ENCODE results near the gene SIK2.

SIK2 gene

DNA sequence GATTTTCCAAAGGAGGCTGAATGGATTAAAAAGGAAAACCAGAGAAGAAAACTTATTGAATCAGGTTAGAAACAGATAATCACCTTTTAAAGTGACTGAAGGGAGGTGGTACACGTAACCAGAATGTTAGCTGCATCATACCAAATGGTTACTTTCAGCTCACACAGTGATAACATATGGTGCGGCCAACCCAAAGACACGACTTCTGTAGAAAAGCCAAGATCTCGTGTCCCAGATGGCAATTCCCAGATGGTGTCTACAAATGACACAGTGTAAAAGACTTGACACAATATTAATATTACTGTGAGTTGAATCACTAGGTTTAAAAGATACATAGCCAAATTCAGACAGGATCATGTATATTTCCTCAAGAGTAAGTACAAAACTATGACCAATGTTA, 158.8 kb downstream of the SIK2 start:
- POLR2A ChIA-PET (ENCODE audit: low non-redundant PET), result no interaction called here
- DNase-seq (ENCODE audit: low spot score), result no peak
- H3K27ac ChIP-seq, result no peak overlapping the region
- TF ChIP-seq, protein P1, sequence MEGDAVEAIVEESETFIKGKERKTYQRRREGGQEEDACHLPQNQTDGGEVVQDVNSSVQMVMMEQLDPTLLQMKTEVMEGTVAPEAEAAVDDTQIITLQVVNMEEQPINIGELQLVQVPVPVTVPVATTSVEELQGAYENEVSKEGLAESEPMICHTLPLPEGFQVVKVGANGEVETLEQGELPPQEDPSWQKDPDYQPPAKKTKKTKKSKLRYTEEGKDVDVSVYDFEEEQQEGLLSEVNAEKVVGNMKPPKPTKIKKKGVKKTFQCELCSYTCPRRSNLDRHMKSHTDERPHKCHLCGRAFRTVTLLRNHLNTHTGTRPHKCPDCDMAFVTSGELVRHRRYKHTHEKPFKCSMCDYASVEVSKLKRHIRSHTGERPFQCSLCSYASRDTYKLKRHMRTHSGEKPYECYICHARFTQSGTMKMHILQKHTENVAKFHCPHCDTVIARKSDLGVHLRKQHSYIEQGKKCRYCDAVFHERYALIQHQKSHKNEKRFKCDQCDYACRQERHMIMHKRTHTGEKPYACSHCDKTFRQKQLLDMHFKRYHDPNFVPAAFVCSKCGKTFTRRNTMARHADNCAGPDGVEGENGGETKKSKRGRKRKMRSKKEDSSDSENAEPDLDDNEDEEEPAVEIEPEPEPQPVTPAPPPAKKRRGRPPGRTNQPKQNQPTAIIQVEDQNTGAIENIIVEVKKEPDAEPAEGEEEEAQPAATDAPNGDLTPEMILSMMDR (conservative IDR thresholded peaks at IDR 0.05; ENCODE audit: low read depth), result no peak
- CTCF ChIA-PET, result no interaction called here

DNA sequence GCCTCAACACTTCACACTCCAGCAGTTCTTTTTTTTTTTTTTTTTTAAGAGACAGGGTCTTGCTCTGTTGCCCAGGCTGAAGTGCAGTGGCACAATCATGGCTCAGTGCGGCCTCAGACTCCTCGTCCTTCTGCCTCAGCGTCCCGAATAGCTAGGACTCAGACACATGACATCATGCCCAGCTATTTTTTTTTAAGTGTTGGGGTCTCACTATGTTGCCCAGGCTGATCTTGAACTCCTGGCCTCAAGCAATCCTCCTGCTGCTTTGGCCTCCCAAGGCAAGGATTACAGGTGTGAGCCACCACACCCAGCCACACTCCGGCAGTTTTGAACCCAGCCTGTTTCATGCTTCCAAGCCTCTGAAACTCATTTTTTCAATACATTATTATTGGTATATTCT, 160.3 kb downstream of the SIK2 start:
- H3K27ac ChIP-seq, result no peak overlapping the region
- POLR2A ChIA-PET (ENCODE audit: low non-redundant PET), result no interaction called here
- TF ChIP-seq, protein P1 (conservative IDR thresholded peaks at IDR 0.05; ENCODE audit: low read depth), result no peak

DNA sequence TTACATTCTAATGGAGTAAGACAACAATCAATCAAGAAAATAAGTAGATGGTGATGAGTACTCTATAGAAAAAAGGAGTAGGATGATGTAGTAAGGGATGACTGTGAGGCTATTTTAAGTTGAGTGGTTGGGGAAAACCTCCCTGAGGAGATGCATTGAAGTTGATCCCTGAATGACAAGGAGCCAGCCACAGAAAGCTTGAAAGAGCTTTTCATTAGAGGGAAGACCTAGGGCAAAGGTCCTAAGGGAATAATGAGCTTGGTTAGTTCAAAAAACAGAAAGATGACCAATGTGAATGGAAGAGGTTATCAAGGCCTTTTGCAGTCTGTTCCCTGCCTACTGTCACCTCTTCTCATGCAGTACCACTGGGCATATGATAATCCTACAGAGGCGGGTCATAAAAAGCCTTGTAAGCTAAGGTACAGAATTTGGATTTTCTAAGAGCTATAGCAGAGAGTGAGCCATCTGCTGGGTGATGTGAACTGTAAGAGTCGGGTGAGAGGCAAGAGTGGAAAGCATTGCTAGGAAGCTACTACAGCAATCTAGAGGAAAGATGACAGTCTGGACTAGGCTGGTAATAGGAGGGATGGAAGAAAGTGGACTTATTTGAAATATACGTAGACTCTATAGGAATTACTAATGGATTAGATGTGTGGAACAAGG, 160.9 kb downstream of the SIK2 start:
- TF ChIP-seq, protein P1 (conservative IDR thresholded peaks at IDR 0.05; ENCODE audit: low read depth), result no peak
- ChIA-PET CTCF (no interaction called here), POLR2A (ENCODE audit: low non-redundant PET) (no interaction called here)
- no peak overlapping the region for H3K27ac ChIP-seq
- DNase-seq (ENCODE audit: low spot score), result no peak

More for the DNA sequence above, 160.3 kb downstream of the SIK2 start:
- CTCF ChIA-PET, result no interaction called here
- DNase-seq (ENCODE audit: low spot score), result no peak

DNA sequence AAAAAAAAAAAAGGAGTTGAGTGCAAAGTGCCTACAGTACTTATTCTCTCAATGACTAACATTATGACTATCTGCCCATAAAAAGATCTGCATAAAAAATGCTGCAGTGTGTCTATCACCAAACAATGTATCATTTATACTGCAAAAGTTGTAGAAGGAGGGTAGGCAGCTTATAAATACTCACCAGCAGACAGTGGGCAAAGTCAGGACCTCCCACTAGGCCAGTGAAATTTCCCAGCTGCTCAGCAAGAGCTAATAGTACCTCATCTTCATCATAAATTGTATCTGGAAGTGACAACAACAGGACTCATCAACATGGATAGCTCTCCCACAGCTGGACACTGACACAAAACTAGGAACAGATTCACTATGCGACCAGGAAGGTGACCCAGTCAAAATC, 162.4 kb downstream of the SIK2 start:
- TF ChIP-seq, protein P1 (conservative IDR thresholded peaks at IDR 0.05; ENCODE audit: low read depth), result no peak
- no peak overlapping the region for H3K27ac ChIP-seq
- no peak for DNase-seq (ENCODE audit: low spot score)
- ChIA-PET CTCF (interaction anchor here (0.7 to 2.8 kb wide), 3 partner anchors 12 to 66 kb away, joined by 3 to 13 read pairs (median 3); no protein-coding TSS in a partner anchor), POLR2A (ENCODE audit: low non-redundant PET) (no interaction called here)

DNA sequence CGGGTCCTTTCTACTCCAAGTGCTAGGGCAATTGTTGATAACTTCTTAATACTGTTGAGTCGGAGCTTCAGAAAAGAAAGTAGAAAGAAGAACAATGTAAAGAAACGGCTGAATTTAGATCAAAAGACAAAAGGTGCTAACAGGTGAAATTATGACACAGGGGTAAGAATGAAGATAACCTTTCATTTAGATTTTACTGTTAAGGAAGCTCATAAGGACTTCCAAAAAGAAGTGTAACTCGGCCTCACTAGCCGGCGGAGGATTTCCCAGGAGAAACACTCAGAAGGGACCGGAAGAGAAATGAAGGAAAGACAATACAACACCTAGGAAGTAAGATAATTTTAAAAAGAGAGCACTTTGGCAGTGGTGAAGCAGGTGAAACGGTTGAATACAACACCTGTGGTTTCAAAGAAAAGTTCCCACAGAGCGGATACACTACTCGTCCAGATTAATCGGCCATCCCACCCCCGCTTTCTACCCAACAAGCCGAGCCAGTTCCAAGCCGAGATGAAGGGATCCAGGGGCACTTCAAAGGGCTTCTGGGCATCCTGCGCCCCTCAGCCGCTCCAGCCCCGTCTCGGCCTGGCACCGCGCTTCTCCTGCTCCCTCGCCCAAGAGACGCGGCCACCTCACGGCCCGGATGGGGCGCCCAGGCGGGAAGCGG, 163.2 kb downstream of the SIK2 start:
- ChIA-PET CTCF (interaction anchor here (0.7 to 2.8 kb wide), 3 partner anchors 11 to 155 kb away, joined by 3 to 13 read pairs (median 3); no protein-coding TSS in a partner anchor), POLR2A (ENCODE audit: low non-redundant PET) (interaction anchor here (0.5 to 1.1 kb wide), 2 partner anchors 9 to 164 kb away, joined by 3 read pairs; no protein-coding TSS in a partner anchor)
- H3K27ac ChIP-seq, result peak overlapping the region; percentile 88
- TF ChIP-seq, protein P1 (conservative IDR thresholded peaks at IDR 0.05; ENCODE audit: low read depth), result no peak
- peak; percentile 31 for DNase-seq (ENCODE audit: low spot score)

DNA sequence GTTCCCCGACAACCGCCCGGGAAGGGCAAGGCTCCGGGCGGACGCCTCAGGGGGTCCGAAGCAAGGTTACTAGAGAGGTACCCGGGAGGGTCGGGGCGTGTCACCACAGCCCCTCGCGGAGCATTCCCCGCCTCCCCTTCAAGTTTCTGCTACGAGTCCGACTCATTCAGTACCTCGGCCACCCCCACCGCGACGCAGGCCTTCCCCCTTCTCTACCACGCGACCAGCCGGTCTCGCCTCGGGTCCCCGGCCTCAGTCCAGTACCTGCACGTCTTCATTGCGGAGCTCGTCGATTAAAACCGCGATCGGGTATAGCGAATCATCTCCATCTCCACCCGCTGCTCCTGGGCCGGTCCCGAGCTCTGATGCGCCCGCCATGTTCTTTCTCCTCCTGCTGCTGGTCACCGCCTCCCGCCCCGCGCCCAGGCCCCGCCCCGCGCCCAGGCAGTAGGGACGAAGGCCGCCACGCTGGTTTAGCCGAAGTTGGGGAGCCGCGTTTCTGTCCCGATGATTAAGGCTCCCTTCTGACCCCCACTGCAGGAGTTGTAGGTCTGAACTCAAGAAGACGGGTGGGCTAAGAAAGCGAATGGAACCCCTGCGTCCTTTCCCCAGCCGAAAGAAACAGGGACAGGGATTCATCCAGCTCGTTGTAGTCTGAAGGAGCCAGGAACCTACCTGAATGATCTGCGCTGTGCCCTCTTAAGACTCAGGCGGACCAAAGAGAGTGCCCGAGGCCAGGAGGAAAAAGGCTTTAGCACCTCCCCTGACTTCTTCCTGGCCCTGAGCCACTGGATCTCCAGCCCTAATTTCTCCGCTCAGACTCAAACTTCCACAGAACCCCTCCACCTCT, 164.0 kb downstream of the SIK2 start, which contains the start of gene PPP2R1B:
PPP2R1B (minus strand) TSS at position 406 of the 850 bp plus-strand sequence; CDS start at position 378, 28 bp downstream.
- CTCF ChIA-PET, result interaction anchor here (0.7 to 2.8 kb wide), 4 partner anchors 10 to 1755 kb away, joined by 3 to 13 read pairs (median 6); no protein-coding TSS in a partner anchor
- H3K27ac ChIP-seq, result peak within 1 kb of the TSS; percentile 88
- peak; percentile 90 for DNase-seq (ENCODE audit: low spot score)

More for the DNA sequence above, 164.0 kb downstream of the SIK2 start, which contains the start of gene PPP2R1B:
- TF ChIP-seq, protein P1 (conservative IDR thresholded peaks at IDR 0.05; ENCODE audit: low read depth), result no peak
- POLR2A ChIA-PET (ENCODE audit: low non-redundant PET), result interaction anchor here (0.5 to 1.1 kb wide), 3 partner anchors 10 to 165 kb away, joined by 3 to 4 read pairs (median 3); no protein-coding TSS in a partner anchor
